CD14-positive monocyte (primary cell): ENCODE results near the gene TM4SF18. TPM values are rescaled to one million over a fixed set of nuclear protein-coding genes. Genes with fewer than 3 reads are reported as not detected.

Experiments used
- DNase-seq, 3 donors: peaks; one replicate each; pipeline ENCODE4 v3.0.0-alpha.2; 2011 to 2022
- H2AFZ ChIP-seq: 2 replicates; pipeline ENCODE4 v1.6.0; 2012; ENCODE audit warnings: mild to moderate bottlenecking, low read depth, low read length, inconsistent platforms; ENCODE audit not compliant: insufficient read depth, poor library complexity, severe bottlenecking
- H3K27ac ChIP-seq, 2 donors: 1 replicate in 1 of 2; 2 replicates in 1 of 2; pipeline ENCODE4 v1.5.1; 2012 to 2013; ENCODE audit warnings: low read length in 2 of 2, control low read depth in 1 of 2, inconsistent platforms in 1 of 2, low read depth in 1 of 2, mild to moderate bottlenecking in 1 of 2
- H3K27me3 ChIP-seq, 2 donors: one replicate each; pipeline versions ENCODE4 v1.6.0 to v1.6.1; 2011 to 2013; ENCODE audit warnings: low read length in 2 of 2; ENCODE audit not compliant: control insufficient read depth in 2 of 2, insufficient read depth in 2 of 2
- H3K36me3 ChIP-seq, 2 donors: replicated peaks in 1 of 2; 1 replicate in 1 of 2; 2 replicates in 1 of 2; pipeline versions ENCODE4 v1.5.1 to v1.6.1; 2012 to 2013; ENCODE audit warnings: low read length in 2 of 2, control low read depth in 1 of 2, inconsistent platforms in 1 of 2, mild to moderate bottlenecking in 1 of 2; ENCODE audit not compliant: insufficient read depth in 2 of 2, control insufficient read depth in 1 of 2
- H3K4me1 ChIP-seq, 2 donors: 1 replicate in 1 of 2; 2 replicates in 1 of 2; pipeline versions ENCODE4 v1.5.1 to v1.6.1; 2012 to 2013; ENCODE audit warnings: low read length in 2 of 2, control low read depth in 1 of 2, inconsistent platforms in 1 of 2, mild to moderate bottlenecking in 1 of 2, moderate library complexity in 1 of 2; ENCODE audit not compliant: insufficient read depth in 2 of 2, control insufficient read depth in 1 of 2
- H3K4me2 ChIP-seq: replicated peaks from 2 replicates; pipeline ENCODE3; 2012; ENCODE audit warnings: low read length, moderate library complexity, mild to moderate bottlenecking; ENCODE audit not compliant: poor library complexity, severe bottlenecking; ENCODE audit errors: extremely low read depth
- H3K4me3 ChIP-seq, 3 experiments: fragments of 200-600 bp in 1 of 3; sonication (generic) in 1 of 3; replicated peaks in 1 of 3; 1 replicate in 2 of 3; 2 replicates in 1 of 3; pipeline ENCODE4 v1.5.1; 2011 to 2013; ENCODE audit warnings: low read length in 3 of 3, mild to moderate bottlenecking in 3 of 3, control low read depth in 2 of 3, low read depth in 2 of 3, inconsistent platforms in 1 of 3, moderate library complexity in 1 of 3
- H3K79me2 ChIP-seq: 2 replicates; pipeline ENCODE4 v1.6.0; 2012; ENCODE audit warnings: mild to moderate bottlenecking, control low read depth, inconsistent platforms, low read length, moderate library complexity; ENCODE audit not compliant: insufficient read depth
- H3K9ac ChIP-seq: 2 replicates; pipeline ENCODE4 v1.6.0; 2017; ENCODE audit warnings: low read length, mild to moderate bottlenecking; ENCODE audit not compliant: insufficient read depth, poor library complexity, severe bottlenecking
- H3K9me3 ChIP-seq, 2 donors: replicated peaks in 1 of 2; 1 replicate in 1 of 2; 2 replicates in 1 of 2; pipeline versions ENCODE4 v1.5.1 to v1.6.1; 2012 to 2013; ENCODE audit warnings: low read length in 2 of 2, control low read depth in 1 of 2; ENCODE audit not compliant: control insufficient read depth in 1 of 2, insufficient read depth in 1 of 2
- H4K20me1 ChIP-seq: 2 replicates; pipeline ENCODE4 v1.6.0; 2012; ENCODE audit warnings: mild to moderate bottlenecking, low read length, control low read depth, moderate library complexity; ENCODE audit not compliant: insufficient read depth
- H3K27ac Mint-ChIP-seq, 7 donors: one replicate each; pipeline ENCODE4 v1.8.0; 2020; ENCODE audit warnings: mild to moderate bottlenecking in 7 of 7, mixed read lengths in 7 of 7, moderate library complexity in 6 of 7, inconsistent platforms in 2 of 7
- H3K27me3 Mint-ChIP-seq, 3 donors: one replicate each; pipeline ENCODE4 v1.8.0; 2021 to 2022; ENCODE audit warnings: low read depth in 3 of 3, mild to moderate bottlenecking in 3 of 3, mixed read lengths in 3 of 3, moderate library complexity in 3 of 3, inconsistent platforms in 1 of 3
- H3K36me3 Mint-ChIP-seq, 2 donors: one replicate each; pipeline ENCODE4 v1.8.0; 2020; ENCODE audit warnings: mixed read lengths in 2 of 2, inconsistent platforms in 1 of 2, mild to moderate bottlenecking in 1 of 2
- H3K4me1 Mint-ChIP-seq: one replicate; pipeline ENCODE4 v1.8.0; 2020; ENCODE audit warnings: mild to moderate bottlenecking, mixed read lengths
- H3K4me3 Mint-ChIP-seq, 2 donors: one replicate each; pipeline ENCODE4 v1.8.0; 2020; ENCODE audit warnings: mild to moderate bottlenecking in 2 of 2, mixed read lengths in 2 of 2, moderate library complexity in 1 of 2
- H3K9me3 Mint-ChIP-seq, 7 donors: one replicate each; pipeline ENCODE4 v1.8.0; 2020 to 2022; ENCODE audit warnings: mixed read lengths in 7 of 7, mild to moderate bottlenecking in 6 of 7, moderate library complexity in 6 of 7, inconsistent platforms in 2 of 7
- CTCF ChIP-seq: fragments of 200-600 bp; IDR thresholded peaks from one replicate; pipeline ENCODE4 v1.8.0; 2022; ENCODE audit warnings: antibody characterized with exemption, mild to moderate bottlenecking
- WGBS: methylation state at CpG from one replicate; pipeline ENCODE4 v1.1.5; 2013; ENCODE audit warnings: missing lambda C conversion rate; ENCODE audit not compliant: insufficient coverage; 5-methylcytosine and 5-hydroxymethylcytosine counted together
- intact Hi-C, 2 donors: fragments of 100-400 bp; cut with micrococcal nuclease; formaldehyde crosslinking; loops; one replicate each; pipeline versions ENCODE4 v1.15.0 to v1.15.1; 2023
- polyA plus RNA-seq, 3 donors: library from polyadenylated mRNA; depleted of rRNA in 1 of 3; unstranded in 2 of 3; stranded (reverse) in 1 of 3; fragments of 300-500 nt in 2 of 3; fragments of >200 nt in 1 of 3; fragmentation: Illumina TruSeq in 2 of 3; gene quantifications; 1 replicate in 2 of 3; 2 replicates in 1 of 3; pipeline ENCODE4 v1.2.3, GENCODE V29; 2012 to 2021

Gene TM4SF18
- polyA plus RNA-seq, 3 donors = not detected

- H3K9me3 ChIP-seq = no peaks in the 10 kb centered on the region
- peaks cover 0 to 3% (median 0%) of the 10 kb centered on the region in 7 donors for H3K9me3 Mint-ChIP-seq
- no peak overlapping the region for H3K4me3 Mint-ChIP-seq
- no peak overlapping the region for H3K4me3 ChIP-seq
- 100% methylated on average over 2 of the region's 3 CpGs for WGBS
- no peak overlapping the region for H3K4me2 ChIP-seq
- no peak for DNase-seq
- no peak overlapping the region for H3K9ac ChIP-seq
- no peaks in the 10 kb centered on the region for H4K20me1 ChIP-seq
- no peak overlapping the region for H3K27ac Mint-ChIP-seq
- no peak overlapping the region for H3K27ac ChIP-seq
- intact Hi-C loops = no loop called here
- no peaks in the 10 kb centered on the region for H3K36me3 ChIP-seq
- no peaks in the 10 kb centered on the region for H3K4me1 Mint-ChIP-seq
- no peak for TF ChIP-seq CTCF
- H2AFZ ChIP-seq = no peak overlapping the region
- no peaks in the 10 kb centered on the region for H3K36me3 Mint-ChIP-seq
- H3K79me2 ChIP-seq = no peaks in the 10 kb centered on the region
- H3K27me3 ChIP-seq = no peaks in the 10 kb centered on the region
- no peaks in the 10 kb centered on the region for H3K4me1 ChIP-seq
- peaks cover 0 to 3% (median 1%) of the 10 kb centered on the region in 3 donors for H3K27me3 Mint-ChIP-seq
Observed at GRCh38 chr3:149319750-149320149, 13.7 kb downstream of the TM4SF18 start.

- H4K20me1 ChIP-seq = no peaks in the 10 kb centered on the region
- no peak overlapping the region for H3K4me3 Mint-ChIP-seq
- H3K4me1 ChIP-seq = no peaks in the 10 kb centered on the region
- H3K9ac ChIP-seq = no peak overlapping the region
- TF ChIP-seq CTCF = no peak
- peaks cover 0 to 2% (median 0%) of the 10 kb centered on the region in 7 donors for H3K9me3 Mint-ChIP-seq
- no peaks in the 10 kb centered on the region for H3K79me2 ChIP-seq
- peaks cover 0 to 2% (median 1%) of the 10 kb centered on the region in 3 donors for H3K27me3 Mint-ChIP-seq
- H3K27ac Mint-ChIP-seq = no peak overlapping the region
- intact Hi-C loops = no loop called here
- H3K4me1 Mint-ChIP-seq = no peaks in the 10 kb centered on the region
- H2AFZ ChIP-seq = no peak overlapping the region
- no peak for DNase-seq
- H3K27ac ChIP-seq = no peak overlapping the region
- H3K9me3 ChIP-seq = no peaks in the 10 kb centered on the region
- H3K36me3 ChIP-seq = no peaks in the 10 kb centered on the region
- no peak overlapping the region for H3K4me2 ChIP-seq
- H3K36me3 Mint-ChIP-seq = no peaks in the 10 kb centered on the region
- WGBS = no CpG with 5 or more reads among the region's 1 CpG
- H3K4me3 ChIP-seq = no peak overlapping the region
- no peaks in the 10 kb centered on the region for H3K27me3 ChIP-seq
Observed at GRCh38 chr3:149317072-149317471, 16.4 kb downstream of the TM4SF18 start.
